ENCODE data around the gene PDE7B.

DNA sequence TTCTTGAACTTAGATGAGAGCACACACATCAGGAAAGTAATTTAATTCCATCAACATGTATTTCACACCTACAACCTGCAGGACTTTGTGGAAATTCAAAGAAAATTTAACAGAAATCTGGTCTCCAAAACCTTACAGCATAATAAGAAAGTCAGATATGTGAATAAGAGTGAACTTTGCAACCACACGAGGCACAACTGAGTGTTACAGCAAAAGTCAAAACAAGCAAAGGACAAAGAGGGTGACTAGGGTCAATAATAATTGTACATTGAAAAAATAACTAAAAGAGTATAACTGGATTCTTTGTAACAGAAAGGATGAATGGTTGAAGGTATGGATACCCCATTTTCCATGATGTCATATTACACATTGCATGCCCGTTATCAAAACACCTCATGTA lies 284.8 kb downstream of the PDE7B start:
- TF ChIP-seq, protein P1, sequence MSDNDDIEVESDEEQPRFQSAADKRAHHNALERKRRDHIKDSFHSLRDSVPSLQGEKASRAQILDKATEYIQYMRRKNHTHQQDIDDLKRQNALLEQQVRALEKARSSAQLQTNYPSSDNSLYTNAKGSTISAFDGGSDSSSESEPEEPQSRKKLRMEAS (CRISPR knock-in tag; IDR thresholded peaks at IDR 0.05): no peak
- TF ChIP-seq, protein P2, sequence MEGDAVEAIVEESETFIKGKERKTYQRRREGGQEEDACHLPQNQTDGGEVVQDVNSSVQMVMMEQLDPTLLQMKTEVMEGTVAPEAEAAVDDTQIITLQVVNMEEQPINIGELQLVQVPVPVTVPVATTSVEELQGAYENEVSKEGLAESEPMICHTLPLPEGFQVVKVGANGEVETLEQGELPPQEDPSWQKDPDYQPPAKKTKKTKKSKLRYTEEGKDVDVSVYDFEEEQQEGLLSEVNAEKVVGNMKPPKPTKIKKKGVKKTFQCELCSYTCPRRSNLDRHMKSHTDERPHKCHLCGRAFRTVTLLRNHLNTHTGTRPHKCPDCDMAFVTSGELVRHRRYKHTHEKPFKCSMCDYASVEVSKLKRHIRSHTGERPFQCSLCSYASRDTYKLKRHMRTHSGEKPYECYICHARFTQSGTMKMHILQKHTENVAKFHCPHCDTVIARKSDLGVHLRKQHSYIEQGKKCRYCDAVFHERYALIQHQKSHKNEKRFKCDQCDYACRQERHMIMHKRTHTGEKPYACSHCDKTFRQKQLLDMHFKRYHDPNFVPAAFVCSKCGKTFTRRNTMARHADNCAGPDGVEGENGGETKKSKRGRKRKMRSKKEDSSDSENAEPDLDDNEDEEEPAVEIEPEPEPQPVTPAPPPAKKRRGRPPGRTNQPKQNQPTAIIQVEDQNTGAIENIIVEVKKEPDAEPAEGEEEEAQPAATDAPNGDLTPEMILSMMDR (IDR thresholded peaks at IDR 0.05): no peak
- TF ChIP-seq NR2C2 (CRISPR knock-in tag; IDR thresholded peaks at IDR 0.05) (no peak), JUN (CRISPR knock-in tag; IDR thresholded peaks at IDR 0.05) (no peak), FOXP1 (CRISPR knock-in tag; IDR thresholded peaks at IDR 0.05; ENCODE audit: borderline replicate concordance) (no peak), ZNF121 (CRISPR knock-in tag; IDR thresholded peaks at IDR 0.05) (no peak), SP1 (CRISPR knock-in tag; conservative IDR thresholded peaks at IDR 0.05) (no peak), SMAD3 (CRISPR knock-in tag; IDR thresholded peaks at IDR 0.05; ENCODE audit: borderline replicate concordance) (no peak), MXD4 (CRISPR knock-in tag; IDR thresholded peaks at IDR 0.05; ENCODE audit: borderline replicate concordance) (no peak), ETV6 (CRISPR knock-in tag; IDR thresholded peaks at IDR 0.05) (no peak)
- TF ChIP-seq, protein P3, sequence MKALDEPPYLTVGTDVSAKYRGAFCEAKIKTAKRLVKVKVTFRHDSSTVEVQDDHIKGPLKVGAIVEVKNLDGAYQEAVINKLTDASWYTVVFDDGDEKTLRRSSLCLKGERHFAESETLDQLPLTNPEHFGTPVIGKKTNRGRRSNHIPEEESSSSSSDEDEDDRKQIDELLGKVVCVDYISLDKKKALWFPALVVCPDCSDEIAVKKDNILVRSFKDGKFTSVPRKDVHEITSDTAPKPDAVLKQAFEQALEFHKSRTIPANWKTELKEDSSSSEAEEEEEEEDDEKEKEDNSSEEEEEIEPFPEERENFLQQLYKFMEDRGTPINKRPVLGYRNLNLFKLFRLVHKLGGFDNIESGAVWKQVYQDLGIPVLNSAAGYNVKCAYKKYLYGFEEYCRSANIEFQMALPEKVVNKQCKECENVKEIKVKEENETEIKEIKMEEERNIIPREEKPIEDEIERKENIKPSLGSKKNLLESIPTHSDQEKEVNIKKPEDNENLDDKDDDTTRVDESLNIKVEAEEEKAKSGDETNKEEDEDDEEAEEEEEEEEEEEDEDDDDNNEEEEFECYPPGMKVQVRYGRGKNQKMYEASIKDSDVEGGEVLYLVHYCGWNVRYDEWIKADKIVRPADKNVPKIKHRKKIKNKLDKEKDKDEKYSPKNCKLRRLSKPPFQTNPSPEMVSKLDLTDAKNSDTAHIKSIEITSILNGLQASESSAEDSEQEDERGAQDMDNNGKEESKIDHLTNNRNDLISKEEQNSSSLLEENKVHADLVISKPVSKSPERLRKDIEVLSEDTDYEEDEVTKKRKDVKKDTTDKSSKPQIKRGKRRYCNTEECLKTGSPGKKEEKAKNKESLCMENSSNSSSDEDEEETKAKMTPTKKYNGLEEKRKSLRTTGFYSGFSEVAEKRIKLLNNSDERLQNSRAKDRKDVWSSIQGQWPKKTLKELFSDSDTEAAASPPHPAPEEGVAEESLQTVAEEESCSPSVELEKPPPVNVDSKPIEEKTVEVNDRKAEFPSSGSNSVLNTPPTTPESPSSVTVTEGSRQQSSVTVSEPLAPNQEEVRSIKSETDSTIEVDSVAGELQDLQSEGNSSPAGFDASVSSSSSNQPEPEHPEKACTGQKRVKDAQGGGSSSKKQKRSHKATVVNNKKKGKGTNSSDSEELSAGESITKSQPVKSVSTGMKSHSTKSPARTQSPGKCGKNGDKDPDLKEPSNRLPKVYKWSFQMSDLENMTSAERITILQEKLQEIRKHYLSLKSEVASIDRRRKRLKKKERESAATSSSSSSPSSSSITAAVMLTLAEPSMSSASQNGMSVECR (CRISPR knock-in tag; IDR thresholded peaks at IDR 0.05; ENCODE audit: borderline replicate concordance): no peak
- TF ChIP-seq, protein P4, sequence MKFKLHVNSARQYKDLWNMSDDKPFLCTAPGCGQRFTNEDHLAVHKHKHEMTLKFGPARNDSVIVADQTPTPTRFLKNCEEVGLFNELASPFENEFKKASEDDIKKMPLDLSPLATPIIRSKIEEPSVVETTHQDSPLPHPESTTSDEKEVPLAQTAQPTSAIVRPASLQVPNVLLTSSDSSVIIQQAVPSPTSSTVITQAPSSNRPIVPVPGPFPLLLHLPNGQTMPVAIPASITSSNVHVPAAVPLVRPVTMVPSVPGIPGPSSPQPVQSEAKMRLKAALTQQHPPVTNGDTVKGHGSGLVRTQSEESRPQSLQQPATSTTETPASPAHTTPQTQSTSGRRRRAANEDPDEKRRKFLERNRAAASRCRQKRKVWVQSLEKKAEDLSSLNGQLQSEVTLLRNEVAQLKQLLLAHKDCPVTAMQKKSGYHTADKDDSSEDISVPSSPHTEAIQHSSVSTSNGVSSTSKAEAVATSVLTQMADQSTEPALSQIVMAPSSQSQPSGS (CRISPR knock-in tag; IDR thresholded peaks at IDR 0.05; ENCODE audit: borderline replicate concordance, low read depth): no peak
- TF ChIP-seq, protein P5, sequence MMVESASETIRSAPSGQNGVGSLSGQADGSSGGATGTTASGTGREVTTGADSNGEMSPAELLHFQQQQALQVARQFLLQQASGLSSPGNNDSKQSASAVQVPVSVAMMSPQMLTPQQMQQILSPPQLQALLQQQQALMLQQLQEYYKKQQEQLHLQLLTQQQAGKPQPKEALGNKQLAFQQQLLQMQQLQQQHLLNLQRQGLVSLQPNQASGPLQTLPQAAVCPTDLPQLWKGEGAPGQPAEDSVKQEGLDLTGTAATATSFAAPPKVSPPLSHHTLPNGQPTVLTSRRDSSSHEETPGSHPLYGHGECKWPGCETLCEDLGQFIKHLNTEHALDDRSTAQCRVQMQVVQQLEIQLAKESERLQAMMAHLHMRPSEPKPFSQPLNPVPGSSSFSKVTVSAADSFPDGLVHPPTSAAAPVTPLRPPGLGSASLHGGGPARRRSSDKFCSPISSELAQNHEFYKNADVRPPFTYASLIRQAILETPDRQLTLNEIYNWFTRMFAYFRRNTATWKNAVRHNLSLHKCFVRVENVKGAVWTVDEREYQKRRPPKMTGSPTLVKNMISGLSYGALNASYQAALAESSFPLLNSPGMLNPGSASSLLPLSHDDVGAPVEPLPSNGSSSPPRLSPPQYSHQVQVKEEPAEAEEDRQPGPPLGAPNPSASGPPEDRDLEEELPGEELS (CRISPR knock-in tag; IDR thresholded peaks at IDR 0.05): no peak
- TF ChIP-seq, protein P6, sequence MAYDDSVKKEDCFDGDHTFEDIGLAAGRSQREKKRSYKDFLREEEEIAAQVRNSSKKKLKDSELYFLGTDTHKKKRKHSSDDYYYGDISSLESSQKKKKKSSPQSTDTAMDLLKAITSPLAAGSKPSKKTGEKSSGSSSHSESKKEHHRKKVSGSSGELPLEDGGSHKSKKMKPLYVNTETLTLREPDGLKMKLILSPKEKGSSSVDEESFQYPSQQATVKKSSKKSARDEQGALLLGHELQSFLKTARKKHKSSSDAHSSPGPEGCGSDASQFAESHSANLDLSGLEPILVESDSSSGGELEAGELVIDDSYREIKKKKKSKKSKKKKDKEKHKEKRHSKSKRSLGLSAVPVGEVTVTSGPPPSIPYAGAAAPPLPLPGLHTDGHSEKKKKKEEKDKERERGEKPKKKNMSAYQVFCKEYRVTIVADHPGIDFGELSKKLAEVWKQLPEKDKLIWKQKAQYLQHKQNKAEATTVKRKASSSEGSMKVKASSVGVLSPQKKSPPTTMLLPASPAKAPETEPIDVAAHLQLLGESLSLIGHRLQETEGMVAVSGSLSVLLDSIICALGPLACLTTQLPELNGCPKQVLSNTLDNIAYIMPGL (CRISPR knock-in tag; IDR thresholded peaks at IDR 0.05): no peak

Data from WTC11 (cell line).